Progenitor cell of endocrine pancreas (in vitro differentiated cells): Measurements from ENCODE around the gene VIPR1. TPM values are rescaled to one million over a fixed set of nuclear protein-coding genes. Genes with fewer than 3 reads are reported as not detected.

Source experiments
- DNase-seq: peaks from one replicate; pipeline ENCODE4 v3.0.0; 2021; ENCODE audit warnings: low spot score; ENCODE audit not compliant: unreplicated experiment
- H3K27ac Mint-ChIP-seq: 2 replicates; pipeline ENCODE4 v1.8.0; 2021; ENCODE audit warnings: mild to moderate bottlenecking, moderate library complexity, mixed read lengths
- H3K27me3 Mint-ChIP-seq: 2 replicates; pipeline ENCODE4 v1.8.0; 2021; ENCODE audit warnings: mixed read lengths
- H3K36me3 Mint-ChIP-seq: 2 replicates; pipeline ENCODE4 v1.8.0; 2022; ENCODE audit warnings: mixed read lengths; ENCODE audit not compliant: insufficient read depth
- H3K4me1 Mint-ChIP-seq: 2 replicates; pipeline ENCODE4 v1.8.0; 2021; ENCODE audit warnings: low read depth, mixed read lengths
- H3K4me3 Mint-ChIP-seq: 2 replicates; pipeline ENCODE4 v1.8.0; 2021; ENCODE audit warnings: low read depth, mild to moderate bottlenecking, moderate library complexity, mixed read lengths
- H3K9me3 Mint-ChIP-seq: 2 replicates; pipeline ENCODE4 v1.8.0; 2021; ENCODE audit warnings: low read depth, mixed read lengths
- CTCF ChIP-seq: fragments of 200-600 bp; sonication (generic); IDR thresholded peaks from one replicate; pipeline ENCODE4 v1.5.0; 2021; ENCODE audit warnings: antibody characterized with exemption, mild to moderate bottlenecking; ENCODE audit not compliant: unreplicated experiment
- total RNA-seq: library from RNA; stranded (reverse); gene quantifications from 2 replicates; pipeline ENCODE4 v1.2.1, GENCODE V29; 2021

Gene VIPR1
- total RNA-seq, 1 donor from 2014 or later = 6.8 TPM

DNA sequence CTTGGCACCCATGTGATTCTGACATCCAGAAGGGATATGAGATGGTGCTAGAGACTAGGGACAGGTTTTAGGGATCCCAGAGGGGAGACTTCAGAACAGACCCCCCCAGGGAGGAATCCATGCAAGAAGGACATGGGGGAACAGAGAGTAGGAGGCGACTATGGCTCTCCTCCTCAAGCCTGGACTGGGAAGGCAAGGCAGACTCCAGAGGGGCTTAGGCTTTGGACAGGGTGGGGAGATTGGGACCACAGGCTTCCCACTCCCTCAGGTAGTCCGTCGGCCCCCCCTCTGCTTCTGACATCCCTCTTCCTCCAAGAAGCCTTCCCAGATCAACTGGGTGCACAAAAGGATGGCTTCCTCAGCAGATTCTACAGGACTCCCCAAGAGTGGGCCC lies 3.0 kb upstream of the VIPR1 start:
- TF ChIP-seq CTCF = no peak
- H3K27me3 Mint-ChIP-seq = peaks cover 76% of the 10 kb centered on the region
- no peaks in the 10 kb centered on the region for H3K36me3 Mint-ChIP-seq
- no peak overlapping the region for H3K27ac Mint-ChIP-seq
- no peaks in the 10 kb centered on the region for H3K9me3 Mint-ChIP-seq
- H3K4me1 Mint-ChIP-seq = peaks cover 6% of the 10 kb centered on the region
- DNase-seq = peak; percentile 5
- no peak overlapping the region for H3K4me3 Mint-ChIP-seq

DNA sequence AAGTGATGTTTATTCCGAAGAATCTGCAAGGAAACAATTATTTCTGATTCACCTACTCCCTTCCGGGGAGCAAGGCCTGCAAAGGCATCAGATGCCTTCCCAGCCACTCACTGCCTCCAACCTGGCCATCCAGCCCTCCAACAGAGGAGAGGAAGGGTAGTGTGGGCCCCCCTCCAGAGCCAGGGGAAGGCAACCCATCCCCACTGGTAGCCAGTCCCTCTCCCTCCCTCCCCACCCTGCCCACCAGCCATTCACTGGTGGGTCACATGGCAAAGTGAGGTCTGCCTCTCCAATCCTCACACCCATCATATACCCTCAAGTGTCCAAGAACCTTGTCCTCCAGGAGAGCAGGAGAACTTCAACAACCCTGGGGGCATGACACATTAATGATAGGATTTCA lies 2.4 kb upstream of the VIPR1 start:
- peak; percentile 5 for DNase-seq
- Mint-ChIP-seq H3K9me3 (no peaks in the 10 kb centered on the region), H3K27ac (no peak overlapping the region), H3K4me1 (peaks cover 6% of the 10 kb centered on the region), H3K36me3 (no peaks in the 10 kb centered on the region), H3K27me3 (peaks cover 76% of the 10 kb centered on the region), H3K4me3 (no peak overlapping the region)
- TF ChIP-seq CTCF = no peak

GRCh38 chr3:42500909-42501308 lies 1.5 kb upstream of the VIPR1 start:
- TF ChIP-seq CTCF = no peak
- no peak for DNase-seq
- Mint-ChIP-seq H3K36me3 (no peaks in the 10 kb centered on the region), H3K4me1 (peaks cover 6% of the 10 kb centered on the region), H3K4me3 (peak overlapping the region; percentile 24), H3K9me3 (no peaks in the 10 kb centered on the region), H3K27me3 (peaks cover 76% of the 10 kb centered on the region), H3K27ac (no peak overlapping the region)

- Mint-ChIP-seq H3K27ac (peak overlapping the region; percentile 15), H3K4me3 (peak overlapping the region; percentile 82), H3K36me3 (no peaks in the 10 kb centered on the region), H3K9me3 (no peaks in the 10 kb centered on the region), H3K4me1 (peaks cover 6% of the 10 kb centered on the region), H3K27me3 (peaks cover 73% of the 10 kb centered on the region)
- TF ChIP-seq CTCF = no peak
- DNase-seq = peak; percentile 12
Observed at GRCh38 chr3:42501321-42501680, 1.1 kb upstream of the VIPR1 start.

- peaks cover 69% of the 10 kb centered on the region for H3K27me3 Mint-ChIP-seq
- DNase-seq = peak; percentile 38
- H3K4me3 Mint-ChIP-seq = peak overlapping the region; percentile 82
- H3K36me3 Mint-ChIP-seq = no peaks in the 10 kb centered on the region
- H3K27ac Mint-ChIP-seq = no peak overlapping the region
- no peaks in the 10 kb centered on the region for H3K9me3 Mint-ChIP-seq
- H3K4me1 Mint-ChIP-seq = peaks cover 5% of the 10 kb centered on the region
- peak; percentile 56 for TF ChIP-seq CTCF
Observed at GRCh38 chr3:42501681-42502428, 588 bp upstream of the VIPR1 start.
